Esophagus muscularis mucosa (tissue), 4 donors: ENCODE results near the gene PRELID2.

Experiments used
- CTCF ChIP-seq, 3 experiments: fragments of 200-600 bp in 2 of 3; fragments of 450-650 bp in 1 of 3; sonication (generic) in 2 of 3; IDR thresholded peaks; one replicate each; pipeline ENCODE4 v1.5.1; 2017 to 2019; ENCODE audit warnings: antibody characterized with exemption in 3 of 3, mild to moderate bottlenecking in 2 of 3, moderate library complexity in 1 of 3
- EP300 ChIP-seq: sonication (generic); formaldehyde crosslinking; IDR thresholded peaks from one replicate; pipeline ENCODE4 v1.6.1; 2017; ENCODE audit warnings: antibody characterized with exemption
- POLR2A ChIP-seq: fragments of 450-650 bp; IDR thresholded peaks from one replicate; pipeline ENCODE4 v1.6.1; 2017; ENCODE audit warnings: antibody characterized with exemption, moderate library complexity, mild to moderate bottlenecking, low read depth

- TF ChIP-seq CTCF (IDR thresholded peaks at IDR 0.05) (no peak), POLR2A (no peak), EP300 (no peak)
These were observed 16.5 kb downstream of the PRELID2 start for GRCh38 chr5:145818604-145819003.
